Measurements from ENCODE around the gene DIAPH2. TPM values are rescaled to one million over a fixed set of nuclear protein-coding genes. Genes with fewer than 3 reads are reported as not detected.

The DIAPH2 gene
- total RNA-seq, 2 donors from 2014 or later, result 7.1 to 9.0 TPM

- H3K9me3 Mint-ChIP-seq, result no peaks in the 10 kb centered on the region
- no peaks in the 10 kb centered on the region for H3K27me3 Mint-ChIP-seq
- no peak overlapping the region for H3K4me3 Mint-ChIP-seq
- H3K4me1 Mint-ChIP-seq, result no peaks in the 10 kb centered on the region
- no peaks in the 10 kb centered on the region for H3K36me3 Mint-ChIP-seq (ENCODE audit: low read depth)
- no peak overlapping the region for H3K27ac Mint-ChIP-seq
- ATAC-seq (replicated peaks), result no peak
These were observed 924.7 kb downstream of the DIAPH2 start for GRCh38 chrX:97609357-97609756.

- Mint-ChIP-seq H3K27ac (no peak overlapping the region), H3K4me1 (no peaks in the 10 kb centered on the region), H3K27me3 (no peaks in the 10 kb centered on the region), H3K36me3 (ENCODE audit: low read depth) (no peaks in the 10 kb centered on the region), H3K9me3 (no peaks in the 10 kb centered on the region), H3K4me3 (no peak overlapping the region)
- no peak for ATAC-seq (replicated peaks)
These were observed 925.3 kb downstream of the DIAPH2 start for GRCh38 chrX:97609938-97610337.

GRCh38 chrX:97616883-97617530 is 932.4 kb downstream of the DIAPH2 start:
- no peak overlapping the region for H3K4me3 Mint-ChIP-seq
- ATAC-seq (replicated peaks), result peak; percentile 53
- no peaks in the 10 kb centered on the region for H3K27me3 Mint-ChIP-seq
- no peaks in the 10 kb centered on the region for H3K36me3 Mint-ChIP-seq (ENCODE audit: low read depth)
- no peaks in the 10 kb centered on the region for H3K4me1 Mint-ChIP-seq
- no peaks in the 10 kb centered on the region for H3K9me3 Mint-ChIP-seq
- no peak overlapping the region for H3K27ac Mint-ChIP-seq

- Mint-ChIP-seq H3K27me3 (no peaks in the 10 kb centered on the region), H3K27ac (no peak overlapping the region), H3K4me1 (no peaks in the 10 kb centered on the region)
These were observed 934.9 kb downstream of the DIAPH2 start for GRCh38 chrX:97619499-97619898.

GRCh38 chrX:97622111-97622510 is 937.5 kb downstream of the DIAPH2 start:
- Mint-ChIP-seq H3K27ac (no peak overlapping the region), H3K36me3 (ENCODE audit: low read depth) (no peaks in the 10 kb centered on the region), H3K4me3 (no peak overlapping the region), H3K4me1 (no peaks in the 10 kb centered on the region), H3K9me3 (no peaks in the 10 kb centered on the region), H3K27me3 (no peaks in the 10 kb centered on the region)
- ATAC-seq (replicated peaks), result no peak

More at GRCh38 chrX:97619499-97619898, 934.9 kb downstream of the DIAPH2 start:
- Mint-ChIP-seq H3K9me3 (no peaks in the 10 kb centered on the region), H3K4me3 (no peak overlapping the region), H3K36me3 (ENCODE audit: low read depth) (no peaks in the 10 kb centered on the region)
- ATAC-seq (replicated peaks), result no peak

- no peak overlapping the region for H3K27ac Mint-ChIP-seq
- H3K36me3 Mint-ChIP-seq (ENCODE audit: low read depth), result no peaks in the 10 kb centered on the region
- no peaks in the 10 kb centered on the region for H3K4me1 Mint-ChIP-seq
- H3K9me3 Mint-ChIP-seq, result no peaks in the 10 kb centered on the region
- no peak for ATAC-seq (replicated peaks)
- H3K27me3 Mint-ChIP-seq, result no peaks in the 10 kb centered on the region
- H3K4me3 Mint-ChIP-seq, result no peak overlapping the region
These were observed 943.7 kb downstream of the DIAPH2 start for GRCh38 chrX:97628326-97628725.

- Mint-ChIP-seq H3K27me3 (no peaks in the 10 kb centered on the region), H3K4me1 (no peaks in the 10 kb centered on the region), H3K4me3 (no peak overlapping the region), H3K27ac (no peak overlapping the region), H3K9me3 (no peaks in the 10 kb centered on the region), H3K36me3 (ENCODE audit: low read depth) (no peaks in the 10 kb centered on the region)
- ATAC-seq (replicated peaks), result no peak
These were observed 944.4 kb downstream of the DIAPH2 start for GRCh38 chrX:97628807-97629596.

- no peak overlapping the region for H3K27ac Mint-ChIP-seq
- H3K4me3 Mint-ChIP-seq, result no peak overlapping the region
- no peaks in the 10 kb centered on the region for H3K9me3 Mint-ChIP-seq
- no peaks in the 10 kb centered on the region for H3K36me3 Mint-ChIP-seq (ENCODE audit: low read depth)
- no peaks in the 10 kb centered on the region for H3K27me3 Mint-ChIP-seq
- no peaks in the 10 kb centered on the region for H3K4me1 Mint-ChIP-seq
- no peak for ATAC-seq (replicated peaks)
These were observed 944.9 kb downstream of the DIAPH2 start for GRCh38 chrX:97629597-97629985.

- no peaks in the 10 kb centered on the region for H3K4me1 Mint-ChIP-seq
- H3K36me3 Mint-ChIP-seq (ENCODE audit: low read depth), result no peaks in the 10 kb centered on the region
- no peak for ATAC-seq (replicated peaks)
- no peaks in the 10 kb centered on the region for H3K27me3 Mint-ChIP-seq
- H3K4me3 Mint-ChIP-seq, result no peak overlapping the region
- no peaks in the 10 kb centered on the region for H3K9me3 Mint-ChIP-seq
- H3K27ac Mint-ChIP-seq, result no peak overlapping the region
These were observed 949.2 kb downstream of the DIAPH2 start for GRCh38 chrX:97633798-97634197.

- Mint-ChIP-seq H3K9me3 (no peaks in the 10 kb centered on the region), H3K4me1 (no peaks in the 10 kb centered on the region), H3K4me3 (no peak overlapping the region), H3K36me3 (ENCODE audit: low read depth) (no peaks in the 10 kb centered on the region), H3K27ac (no peak overlapping the region), H3K27me3 (no peaks in the 10 kb centered on the region)
- no peak for ATAC-seq (replicated peaks)
These were observed 952.0 kb downstream of the DIAPH2 start for GRCh38 chrX:97636473-97637140.

- no peak for ATAC-seq (replicated peaks)
- Mint-ChIP-seq H3K36me3 (ENCODE audit: low read depth) (no peaks in the 10 kb centered on the region), H3K27me3 (no peaks in the 10 kb centered on the region), H3K27ac (no peak overlapping the region), H3K9me3 (no peaks in the 10 kb centered on the region), H3K4me1 (no peaks in the 10 kb centered on the region), H3K4me3 (no peak overlapping the region)
These were observed 952.6 kb downstream of the DIAPH2 start for GRCh38 chrX:97637289-97637688.

- no peaks in the 10 kb centered on the region for H3K27me3 Mint-ChIP-seq
- no peaks in the 10 kb centered on the region for H3K4me1 Mint-ChIP-seq
- no peak for ATAC-seq (replicated peaks)
- H3K9me3 Mint-ChIP-seq, result no peaks in the 10 kb centered on the region
- H3K27ac Mint-ChIP-seq, result no peak overlapping the region
- no peak overlapping the region for H3K4me3 Mint-ChIP-seq
- no peaks in the 10 kb centered on the region for H3K36me3 Mint-ChIP-seq (ENCODE audit: low read depth)
These were observed 954.0 kb downstream of the DIAPH2 start for GRCh38 chrX:97638621-97639020.

- Mint-ChIP-seq H3K36me3 (ENCODE audit: low read depth) (no peaks in the 10 kb centered on the region), H3K9me3 (no peaks in the 10 kb centered on the region), H3K27me3 (no peaks in the 10 kb centered on the region), H3K4me1 (no peaks in the 10 kb centered on the region), H3K4me3 (no peak overlapping the region), H3K27ac (no peak overlapping the region)
- no peak for ATAC-seq (replicated peaks)
These were observed 954.9 kb downstream of the DIAPH2 start for GRCh38 chrX:97639526-97639925.

Measured in activated T-helper 17 cell treated with anti-CD3 and anti-CD28 coated beads, Interleukin-2, amount 50 U/mL, for 72 hours (primary cell).